GM19395 (cell line): Measurements from ENCODE around the gene SLC1A2.
"Not testable (repeated sequence)": the region's sequence is repeated elsewhere in the genome, so short reads cannot be mapped to it uniquely, and the experiment has no call there.

Source experiments
- ATAC-seq: cut with Tn5 transposase; IDR thresholded peaks from one replicate; pipeline ENCODE4 v1.9.1; 2021; ENCODE audit warnings: mild to moderate bottlenecking, moderate library complexity; ENCODE audit not compliant: unreplicated experiment

SLC1A2 gene

GRCh38 chr11:35232891-35233330 lies 186.4 kb downstream of the SLC1A2 start:
- ATAC-seq, result no peak

- no peak for ATAC-seq
These were observed 188.1 kb downstream of the SLC1A2 start for GRCh38 chr11:35231076-35231860.

GRCh38 chr11:35230388-35230787 lies 189.0 kb downstream of the SLC1A2 start:
- no peak for ATAC-seq

- no peak for ATAC-seq
These were observed 191.0 kb downstream of the SLC1A2 start for GRCh38 chr11:35228328-35228725.

GRCh38 chr11:35227576-35228327 lies 191.6 kb downstream of the SLC1A2 start:
- ATAC-seq, result no peak

- not testable (repeated sequence) for ATAC-seq
These were observed 192.6 kb downstream of the SLC1A2 start for GRCh38 chr11:35226756-35227155.

GRCh38 chr11:35225946-35226520 lies 193.3 kb downstream of the SLC1A2 start:
- ATAC-seq, result no peak

GRCh38 chr11:35223991-35224390 lies 195.4 kb downstream of the SLC1A2 start:
- ATAC-seq, result no peak

GRCh38 chr11:35223371-35223796 lies 196.0 kb downstream of the SLC1A2 start:
- ATAC-seq, result no peak

- ATAC-seq, result no peak
These were observed 200.4 kb downstream of the SLC1A2 start for GRCh38 chr11:35218956-35219355.

- ATAC-seq, result peak; percentile 57
These were observed 202.2 kb downstream of the SLC1A2 start for GRCh38 chr11:35216962-35217678.

GRCh38 chr11:35215945-35216344 lies 203.4 kb downstream of the SLC1A2 start:
- ATAC-seq, result no peak

GRCh38 chr11:35214792-35215193 lies 204.6 kb downstream of the SLC1A2 start:
- ATAC-seq, result no peak

- no peak for ATAC-seq
These were observed 205.1 kb downstream of the SLC1A2 start for GRCh38 chr11:35214226-35214770.

- ATAC-seq, result no peak
These were observed 207.4 kb downstream of the SLC1A2 start for GRCh38 chr11:35211952-35212351.

GRCh38 chr11:35210876-35211546 lies 208.3 kb downstream of the SLC1A2 start:
- no peak for ATAC-seq

GRCh38 chr11:35208795-35209194 lies 210.6 kb downstream of the SLC1A2 start:
- no peak for ATAC-seq

- no peak for ATAC-seq
These were observed 211.6 kb downstream of the SLC1A2 start for GRCh38 chr11:35207471-35208403.

GRCh38 chr11:35206616-35207015 lies 212.7 kb downstream of the SLC1A2 start:
- ATAC-seq, result no peak
